UCSD-AML1 (cell line): Measurements from ENCODE around the gene RNF123.
"Not testable (repeated sequence)": the region's sequence is repeated elsewhere in the genome, so short reads cannot be mapped to it uniquely, and the experiment has no call there.

Experiments used
- DNase-seq: peaks from one replicate; lab custom pipeline; 2025; ENCODE audit not compliant: unreplicated experiment; lab: John Stamatoyannopoulos, UW

The RNF123 gene

GRCh38 chr3:49734752-49735151, 45.4 kb downstream of the RNF123 start:
- no peak for DNase-seq

GRCh38 chr3:49738067-49738713, 48.8 kb downstream of the RNF123 start:
- DNase-seq: no peak

- no peak for DNase-seq
These were observed 51.1 kb downstream of the RNF123 start for GRCh38 chr3:49740427-49740826.

- no peak for DNase-seq
These were observed 56.6 kb downstream of the RNF123 start for GRCh38 chr3:49745986-49746385.

- DNase-seq: no peak
These were observed 58.6 kb downstream of the RNF123 start for GRCh38 chr3:49747792-49748480.

GRCh38 chr3:49748874-49749273, 59.5 kb downstream of the RNF123 start:
- not testable (repeated sequence) for DNase-seq

- no peak for DNase-seq
These were observed 60.7 kb downstream of the RNF123 start for GRCh38 chr3:49750056-49750455.

- DNase-seq: no peak
These were observed 62.1 kb downstream of the RNF123 start for GRCh38 chr3:49751501-49751900.

- DNase-seq: no peak
These were observed 65.2 kb downstream of the RNF123 start for GRCh38 chr3:49754536-49754935.

GRCh38 chr3:49756036-49756435, 66.7 kb downstream of the RNF123 start:
- DNase-seq: no peak

- DNase-seq: no peak
These were observed 67.8 kb downstream of the RNF123 start for GRCh38 chr3:49757197-49757596.

- DNase-seq: no peak
These were observed 69.9 kb downstream of the RNF123 start for GRCh38 chr3:49759226-49759625.

- no peak for DNase-seq
These were observed 72.3 kb downstream of the RNF123 start for GRCh38 chr3:49761661-49762060.

- DNase-seq: no peak
These were observed 74.6 kb downstream of the RNF123 start for GRCh38 chr3:49763981-49764380.

- no peak for DNase-seq
These were observed 80.0 kb downstream of the RNF123 start for GRCh38 chr3:49769286-49769915.

- no peak for DNase-seq
These were observed 80.6 kb downstream of the RNF123 start for GRCh38 chr3:49769926-49770325.
